Stimulated activated CD4-positive, alpha-beta T cell treated with anti-CD3 and anti-CD28 coated beads, Interleukin-1b, Interleukin-23, amount 100 ng/mL, for 1 hour (primary cell): ENCODE measurements around the gene CYB5R4.

Source experiments
- DNase-seq, 2 donors: peaks; one replicate each; pipeline ENCODE4 v3.0.0-alpha.2; 2020; ENCODE audit warnings: low read depth in 2 of 2

CYB5R4 gene

DNA sequence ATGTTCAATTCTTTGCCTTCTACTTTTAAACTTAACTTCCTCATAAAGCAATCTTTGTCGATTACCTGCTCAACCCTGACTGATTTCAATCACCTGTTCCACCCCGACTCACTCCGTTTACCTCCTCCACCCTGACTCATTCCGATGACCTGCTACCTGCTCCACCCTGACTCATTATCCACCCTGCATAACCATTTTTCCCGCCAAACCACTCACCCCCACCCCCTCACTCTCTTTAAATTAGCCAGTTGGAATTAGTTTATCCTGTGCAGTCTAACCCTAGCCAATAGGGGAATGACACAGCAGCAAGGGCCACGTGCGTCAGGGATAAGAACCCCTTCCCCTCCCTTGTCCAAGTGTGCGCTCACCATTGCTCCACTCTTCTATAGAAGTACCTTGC, 117.4 kb downstream of the CYB5R4 start:
- no peak for DNase-seq

DNA sequence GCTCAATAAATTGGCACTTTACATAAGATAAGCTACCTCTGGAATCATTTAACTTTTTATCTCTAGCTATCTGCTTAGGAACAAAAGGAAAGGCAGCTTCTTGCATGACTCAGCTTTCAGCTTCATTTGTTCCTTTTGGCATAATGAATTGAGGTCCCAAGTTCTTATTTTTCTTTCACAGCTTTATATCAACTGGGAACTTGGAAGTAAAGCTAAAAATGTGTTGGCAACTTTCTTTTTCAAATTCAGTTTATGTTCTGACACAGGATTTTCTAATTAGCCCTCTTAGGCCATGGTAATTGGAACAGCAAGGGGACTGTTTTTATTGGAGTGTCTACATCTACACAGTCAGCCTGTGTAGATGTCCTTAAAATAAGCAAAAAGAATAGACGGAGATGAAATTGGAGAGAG, 118.8 kb downstream of the CYB5R4 start:
- DNase-seq, result no peak

DNA sequence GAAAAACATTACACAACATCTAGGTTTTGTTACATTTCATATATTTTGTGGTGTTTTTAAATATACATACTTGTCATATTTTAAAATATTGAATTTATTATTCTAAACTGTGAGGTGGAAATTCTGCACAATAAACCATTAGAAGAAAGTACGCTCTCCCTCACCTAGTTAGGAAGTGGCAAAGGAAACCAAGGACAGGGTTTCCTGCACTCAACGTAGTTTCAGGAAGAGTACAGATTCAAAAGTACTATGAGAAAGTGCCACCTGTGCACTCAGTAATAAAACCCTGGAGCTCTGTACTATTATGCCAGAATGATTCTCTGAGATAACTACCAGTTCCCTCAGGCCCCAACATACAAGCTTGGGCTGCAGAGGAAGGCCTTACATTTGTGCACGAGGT, 119.5 kb downstream of the CYB5R4 start:
- no peak for DNase-seq

DNA sequence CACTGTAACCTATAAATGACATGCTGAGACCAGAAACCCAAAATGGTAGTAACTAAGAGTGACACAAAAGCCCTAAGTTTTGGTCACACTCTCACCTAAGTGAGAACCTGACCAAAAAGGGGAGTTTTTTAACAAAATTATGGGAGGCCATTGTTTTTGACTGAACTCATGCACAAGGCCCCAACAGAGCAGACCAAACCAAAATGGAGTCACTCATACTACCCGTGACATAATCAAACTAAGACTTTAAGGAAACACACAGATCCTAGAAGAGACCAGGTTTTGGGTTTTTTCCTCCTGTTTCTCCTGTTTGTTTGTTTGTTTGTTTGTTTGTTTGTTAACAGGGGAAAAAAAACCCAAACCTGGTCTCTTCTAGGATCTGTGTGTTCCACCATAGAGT, 124.9 kb downstream of the CYB5R4 start:
- DNase-seq, result no peak

DNA sequence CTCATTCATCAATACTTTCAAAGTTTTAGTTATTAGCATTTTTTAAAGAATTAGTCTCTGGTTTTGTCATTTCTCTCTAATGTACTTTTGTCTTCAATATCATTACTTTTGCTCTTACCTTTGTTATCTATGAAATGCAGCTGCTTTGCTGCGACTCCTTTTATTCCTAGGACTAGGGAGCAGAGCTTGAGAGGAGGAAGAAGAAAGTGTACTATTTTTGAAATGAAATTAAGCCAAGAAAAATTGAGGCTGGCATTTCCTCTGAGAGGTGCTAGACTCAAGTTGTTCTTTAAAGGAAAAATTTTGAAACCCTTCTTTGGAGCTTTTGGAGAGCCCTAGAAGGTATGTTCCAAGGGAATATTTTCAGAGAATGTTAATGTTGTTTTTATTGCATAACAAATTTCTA, 125.8 kb downstream of the CYB5R4 start:
- DNase-seq, result no peak

DNA sequence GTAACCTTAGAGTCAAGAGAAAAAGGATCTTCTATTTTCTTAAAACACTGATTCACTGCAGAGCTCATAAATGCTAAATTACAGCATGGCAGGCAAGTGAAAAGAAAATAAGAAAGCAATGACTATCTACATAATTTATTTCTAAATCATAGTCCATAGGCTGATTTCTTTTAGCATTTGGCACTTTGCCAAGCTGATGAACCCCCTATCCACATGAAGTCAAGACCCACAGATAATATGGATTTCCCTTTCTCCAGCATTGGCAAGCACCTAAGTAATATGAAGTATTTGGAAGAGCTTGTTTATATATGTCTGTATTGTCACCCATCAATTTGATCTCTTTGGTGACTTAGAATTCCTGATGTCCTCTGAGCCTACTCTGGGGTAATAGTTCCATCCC, 126.2 kb downstream of the CYB5R4 start:
- no peak for DNase-seq

DNA sequence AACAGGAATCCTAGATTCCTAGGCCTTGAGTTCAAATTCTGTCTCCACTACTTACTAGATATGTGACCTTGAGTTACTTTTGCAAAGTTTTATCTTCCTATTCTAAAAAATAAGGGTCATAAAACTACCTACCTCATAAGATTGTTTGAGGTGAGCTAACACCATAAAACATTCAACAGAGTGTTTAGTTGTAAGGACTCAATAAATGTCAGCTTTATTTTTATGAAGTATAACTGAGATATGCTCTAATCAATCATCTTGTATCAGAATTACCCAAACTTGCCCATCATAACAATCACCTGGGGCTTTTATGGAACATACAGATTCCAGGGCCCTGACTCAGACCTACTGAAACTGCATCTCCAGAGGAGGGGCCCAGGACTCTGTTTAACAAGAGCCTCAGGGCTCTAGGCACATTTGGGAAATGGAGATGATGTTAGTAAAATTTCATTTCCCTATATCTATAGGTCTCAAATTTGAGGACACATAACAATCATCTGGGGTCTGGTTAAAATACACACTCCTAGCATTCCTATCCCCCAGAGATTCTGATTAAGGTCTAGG, 138.6 kb downstream of the CYB5R4 start:
- DNase-seq, result no peak

DNA sequence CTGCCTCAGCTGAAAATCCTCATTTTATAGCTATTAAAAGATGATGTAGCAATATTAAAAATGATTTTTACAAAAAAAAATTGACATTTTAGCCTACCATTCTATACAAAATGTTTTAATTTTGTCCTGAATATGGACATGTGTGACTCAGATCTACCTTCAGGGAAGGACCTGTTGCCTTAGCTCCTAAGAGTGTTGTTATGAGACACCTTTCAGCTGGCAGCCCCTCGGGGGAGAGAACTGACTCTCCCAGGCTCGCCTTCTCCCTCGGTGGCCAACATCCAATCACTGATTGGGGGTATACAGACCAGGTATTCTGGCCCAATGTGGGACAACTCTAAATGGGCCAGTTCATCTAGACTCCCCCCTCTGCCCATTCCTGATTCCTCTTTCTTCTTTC, 141.6 kb downstream of the CYB5R4 start:
- no peak for DNase-seq

DNA sequence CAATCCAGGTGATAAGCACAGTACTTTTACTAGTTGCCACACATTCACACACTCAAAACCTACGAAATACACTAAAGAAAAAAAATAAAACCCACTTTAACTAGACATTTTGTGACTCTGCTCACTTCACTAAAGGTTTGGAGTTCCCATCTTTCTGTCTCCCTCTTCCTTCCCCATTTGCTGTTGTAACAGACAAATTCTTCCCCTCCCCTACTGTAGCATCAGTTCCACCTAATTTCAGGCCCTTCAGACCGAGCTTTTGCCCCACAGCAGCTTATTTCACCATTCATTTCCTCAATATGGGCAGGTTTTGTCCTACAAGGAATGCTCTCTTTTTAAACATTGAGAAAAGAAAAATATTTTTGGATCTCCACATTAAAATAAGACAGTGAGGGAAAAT, 142.7 kb downstream of the CYB5R4 start:
- no peak for DNase-seq

DNA sequence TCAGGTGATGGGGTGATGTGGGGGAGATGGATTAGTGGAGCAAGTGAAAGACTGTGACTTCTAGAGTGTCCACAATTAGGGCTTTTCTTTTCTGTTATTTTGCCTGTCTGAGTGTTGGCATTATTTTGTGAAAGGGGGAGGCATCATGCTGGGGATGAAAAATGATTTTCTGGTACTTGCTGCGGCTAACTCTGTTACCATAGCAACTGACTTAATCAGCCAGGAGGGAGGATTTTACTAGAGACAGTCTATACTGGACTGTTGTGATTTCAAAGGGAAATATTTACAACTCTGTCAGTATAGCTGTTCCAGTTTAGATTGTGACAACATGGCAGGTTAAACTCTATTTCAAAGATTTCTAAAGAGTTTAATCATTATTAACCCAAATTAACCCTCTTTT, 143.6 kb downstream of the CYB5R4 start:
- DNase-seq, result no peak

DNA sequence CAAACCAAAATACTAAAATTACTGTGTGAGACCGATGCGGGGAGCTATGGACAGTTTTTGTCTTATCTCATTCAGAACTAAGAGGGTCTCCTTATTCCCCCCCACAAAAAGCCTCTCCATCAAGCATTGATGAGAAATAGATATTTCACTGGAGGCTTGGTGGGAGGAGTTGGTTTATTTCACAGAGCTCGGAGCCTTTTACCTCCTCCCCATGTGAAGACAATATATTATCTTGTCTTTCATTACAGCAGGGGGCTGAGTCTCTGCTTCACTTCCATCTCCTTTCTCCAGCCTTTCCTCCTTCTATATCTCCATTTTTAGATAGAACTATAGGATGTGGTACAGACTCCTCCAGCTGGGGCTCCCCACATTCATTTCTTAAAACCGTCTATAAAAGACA, 144.2 kb downstream of the CYB5R4 start:
- no peak for DNase-seq

DNA sequence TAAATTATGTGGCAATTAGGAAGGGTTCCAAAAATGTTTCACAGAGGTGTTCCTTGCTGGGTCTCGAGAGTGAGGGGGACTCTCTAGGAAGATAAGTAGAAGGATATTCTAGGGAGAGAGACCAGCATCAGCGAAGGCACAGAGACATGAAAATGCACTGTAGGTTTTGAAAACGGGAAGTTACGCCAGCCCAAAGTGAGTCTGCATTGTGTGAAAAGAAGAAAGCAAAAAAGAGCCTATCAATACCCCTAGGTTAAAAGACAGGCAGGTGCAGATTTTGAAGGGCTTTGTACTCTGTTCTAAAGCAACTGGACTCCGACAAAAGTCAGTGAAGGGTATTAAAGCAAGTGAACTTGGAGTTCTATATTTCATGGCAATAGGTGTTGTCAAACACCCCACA, 148.4 kb downstream of the CYB5R4 start:
- no peak for DNase-seq

DNA sequence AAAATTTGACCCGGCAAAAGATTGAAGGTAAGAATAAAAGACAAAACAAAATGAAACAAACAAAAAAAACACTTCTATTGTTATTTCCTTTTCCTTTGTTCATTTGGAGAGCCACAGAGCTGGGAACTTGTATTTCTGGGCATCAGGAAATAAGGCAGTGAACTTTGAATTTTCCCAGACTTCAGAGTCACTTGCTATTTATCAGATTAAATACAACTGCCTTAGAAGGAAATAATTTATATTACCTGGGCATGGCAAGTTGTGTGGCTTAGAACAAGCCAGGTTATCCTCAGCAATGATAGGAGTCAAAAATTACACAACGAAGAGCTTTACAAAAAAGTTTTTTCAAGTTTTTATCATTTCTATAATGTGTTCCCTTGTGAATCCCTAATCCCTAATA, 153.9 kb downstream of the CYB5R4 start:
- DNase-seq, result no peak

DNA sequence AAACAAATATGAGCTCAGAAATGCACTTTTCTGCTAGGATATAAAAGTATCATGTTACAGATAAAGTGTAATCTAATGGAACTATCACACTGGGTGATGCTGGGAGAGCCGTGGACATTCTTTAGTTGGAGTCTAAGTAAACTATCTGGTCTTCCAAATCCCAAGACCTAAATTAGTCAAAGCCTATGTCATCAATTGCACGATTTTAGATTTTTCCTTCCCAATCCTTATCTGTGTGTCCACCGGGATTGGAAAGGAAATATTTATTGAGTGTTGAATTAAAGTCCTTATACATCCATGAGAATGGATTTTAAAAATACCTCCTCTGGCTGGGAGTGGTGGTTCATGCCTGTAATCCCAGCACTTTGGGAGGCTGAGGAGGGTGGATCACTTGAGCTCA, 154.4 kb downstream of the CYB5R4 start:
- no peak for DNase-seq

DNA sequence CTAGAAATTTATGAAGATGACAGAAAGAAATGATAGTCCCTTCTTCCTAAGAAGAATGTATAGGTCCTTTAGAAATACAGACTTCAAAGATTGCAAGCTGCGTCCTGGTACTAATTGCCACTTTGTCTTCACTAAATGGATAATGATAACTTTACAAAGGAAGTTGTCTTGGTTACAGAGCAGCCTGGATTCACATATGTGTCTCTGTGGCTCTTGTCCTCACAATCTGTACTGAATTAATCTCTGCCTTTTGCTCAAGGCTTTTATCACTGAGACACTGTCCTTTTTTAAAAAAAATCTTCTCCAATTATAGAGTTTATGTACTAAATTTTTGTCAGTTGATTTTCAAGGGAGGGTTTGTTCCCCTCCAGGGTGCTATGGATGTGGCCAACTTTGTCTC, 156.5 kb downstream of the CYB5R4 start:
- DNase-seq, result no peak
